ENCODE data around the gene SF3A2. TPM values are rescaled to one million over a fixed set of nuclear protein-coding genes. Genes with fewer than 3 reads are reported as not detected.

Gene SF3A2
- total and polyA plus RNA-seq, 2 donors (not counting 1 experiment from before 2014, with no cell fraction given), result 98.2 to 140 TPM

- TF ChIP-seq EZH2 (IDR thresholded peaks at IDR 0.05; ENCODE audit: borderline replicate concordance, insufficient read depth, low read depth, low read length, poor library complexity, severe bottlenecking) (no peak), CTCF (IDR thresholded peaks at IDR 0.05) (no peak)
- Histone ChIP-seq H2AFZ (ENCODE audit: insufficient read depth, low read depth, low read length, poor library complexity, severe bottlenecking) (no peak overlapping the region), H3K9ac (ENCODE audit: low read length) (no peak overlapping the region), H3K27ac (ENCODE audit: low read length in 2 of 2) (peak overlapping the region; percentile 51 to 63), H3K4me3 (ENCODE audit: control extremely low read depth in 1 of 5, extremely low read depth in 1 of 5, insufficient read depth in 1 of 5, low read depth in 2 of 5, low read length in 4 of 5) (no peak overlapping the region), H3K9me3 (ENCODE audit: control extremely low read depth in 1 of 3, control insufficient read depth in 2 of 3, insufficient read depth in 1 of 3, low read length in 2 of 3) (no peaks in the 10 kb centered on the region), H3K36me3 (replicated peaks in 1 of 2; ENCODE audit: control extremely low read depth in 1 of 2, control insufficient read depth in 1 of 2, extremely low read depth in 1 of 2, insufficient read depth in 2 of 2, low read length in 1 of 2) (peaks cover 0 to 48% of the 10 kb centered on the region in 2 experiments), H3K27me3 (replicated peaks in 1 of 4; ENCODE audit: control extremely low read depth in 1 of 4, control insufficient read depth in 3 of 4, insufficient read depth in 4 of 4, low read length in 3 of 4) (no peaks in the 10 kb centered on the region), H4K20me1 (ENCODE audit: control insufficient read depth, insufficient read depth, low read length, poor library complexity, severe bottlenecking) (peaks cover 20% of the 10 kb centered on the region), H3K4me2 (replicated peaks; ENCODE audit: low read depth, low read length, poor library complexity, severe bottlenecking) (peak overlapping the region; percentile 41), H3K4me1 (ENCODE audit: control insufficient read depth in 2 of 2, insufficient read depth in 2 of 2, low read length in 2 of 2) (peaks cover 16 to 37% of the 10 kb centered on the region in 2 donors), H3K79me2 (ENCODE audit: control insufficient read depth, insufficient read depth, low read length) (peaks cover 10% of the 10 kb centered on the region)
- Mint-ChIP-seq H3K4me1 (peaks cover 36% of the 10 kb centered on the region), H3K4me3 (peak overlapping the region; percentile 78), H3K9me3 (ENCODE audit: insufficient read depth) (no peaks in the 10 kb centered on the region), H3K27ac (peak overlapping the region; percentile 95), H3K27me3 (no peaks in the 10 kb centered on the region)
- ChIA-PET CTCF (interaction anchor here (0.9 to 2.7 kb wide), 3 partner anchors 50 to 68 kb away, joined by 3 to 13 read pairs (median 6); no protein-coding TSS in a partner anchor), POLR2A (interaction anchor here (0.6 kb wide), 2 partner anchors 12 to 72 kb away, joined by 3 to 4 read pairs; partner anchors contain the start of genes AP3D1 and PLEKHJ1)
- WGBS (ENCODE audit: insufficient coverage), result 10% methylated on average over 6 of the region's 14 CpGs
- ATAC-seq (ENCODE audit: low read depth) (peak; percentile 84), DNase-seq (peak; percentile 85)
- intact Hi-C loops (cut with micrococcal nuclease), result loop anchor here (1.0 kb wide), 2 partner anchors 12 to 56 kb away; partner anchors contain the start of genes PLEKHJ1 and SF3A2
Observed at GRCh38 chr19:2223959-2224358, 12.7 kb upstream of the SF3A2 start.

- peak overlapping the region; percentile 95 for H3K27ac Mint-ChIP-seq
- H3K4me3 ChIP-seq (ENCODE audit: control extremely low read depth in 1 of 5, extremely low read depth in 1 of 5, insufficient read depth in 1 of 5, low read depth in 2 of 5, low read length in 4 of 5), result no peak overlapping the region
- CTCF ChIA-PET, result no interaction called here
- peaks cover 16 to 40% of the 10 kb centered on the region in 2 donors for H3K4me1 ChIP-seq (ENCODE audit: control insufficient read depth in 2 of 2, insufficient read depth in 2 of 2, low read length in 2 of 2)
- DNase-seq (no peak), ATAC-seq (ENCODE audit: low read depth) (no peak)
- H3K27ac ChIP-seq (ENCODE audit: low read length in 2 of 2), result peak overlapping the region; percentile 43 to 63
- H3K27me3 ChIP-seq (replicated peaks in 1 of 4; ENCODE audit: control extremely low read depth in 1 of 4, control insufficient read depth in 3 of 4, insufficient read depth in 4 of 4, low read length in 3 of 4), result no peaks in the 10 kb centered on the region
- peak overlapping the region; percentile 58 for H3K4me3 Mint-ChIP-seq
- H3K9me3 ChIP-seq (ENCODE audit: control extremely low read depth in 1 of 3, control insufficient read depth in 2 of 3, insufficient read depth in 1 of 3, low read length in 2 of 3), result no peaks in the 10 kb centered on the region
- TF ChIP-seq EZH2 (IDR thresholded peaks at IDR 0.05; ENCODE audit: borderline replicate concordance, insufficient read depth, low read depth, low read length, poor library complexity, severe bottlenecking) (no peak), CTCF (IDR thresholded peaks at IDR 0.05) (no peak)
- WGBS (ENCODE audit: insufficient coverage), result 95% methylated on average over 13 of the region's 13 CpGs
- H3K9me3 Mint-ChIP-seq (ENCODE audit: insufficient read depth), result no peaks in the 10 kb centered on the region
- no peaks in the 10 kb centered on the region for H3K27me3 Mint-ChIP-seq
- intact Hi-C loops (cut with micrococcal nuclease), result loop anchor here (1.0 kb wide), 2 partner anchors 11 to 57 kb away; partner anchors contain the start of genes PLEKHJ1 and SF3A2
- H2AFZ ChIP-seq (ENCODE audit: insufficient read depth, low read depth, low read length, poor library complexity, severe bottlenecking), result no peak overlapping the region
- POLR2A ChIA-PET, result no interaction called here
- no peak overlapping the region for H3K4me2 ChIP-seq (replicated peaks; ENCODE audit: low read depth, low read length, poor library complexity, severe bottlenecking)
- peaks cover 36% of the 10 kb centered on the region for H3K4me1 Mint-ChIP-seq
- peaks cover 17% of the 10 kb centered on the region for H3K79me2 ChIP-seq (ENCODE audit: control insufficient read depth, insufficient read depth, low read length)
- H3K9ac ChIP-seq (ENCODE audit: low read length), result no peak overlapping the region
- peaks cover 26% of the 10 kb centered on the region for H4K20me1 ChIP-seq (ENCODE audit: control insufficient read depth, insufficient read depth, low read length, poor library complexity, severe bottlenecking)
- H3K36me3 ChIP-seq (replicated peaks in 1 of 2; ENCODE audit: control extremely low read depth in 1 of 2, control insufficient read depth in 1 of 2, extremely low read depth in 1 of 2, insufficient read depth in 2 of 2, low read length in 1 of 2), result peaks cover 0 to 51% of the 10 kb centered on the region in 2 experiments
Observed at GRCh38 chr19:2224754-2225349, 11.8 kb upstream of the SF3A2 start.
